GM21723 (cell line): ENCODE measurements around the gene OR2A2.

ENCODE experiments used
- ATAC-seq: cut with Tn5 transposase; IDR thresholded peaks from one replicate; pipeline ENCODE4 v1.9.1; 2021; ENCODE audit warnings: mild to moderate bottlenecking, moderate library complexity; ENCODE audit not compliant: unreplicated experiment

The OR2A2 gene

GRCh38 chr7:144134116-144134515, 24.7 kb downstream of the OR2A2 start:
- no peak for ATAC-seq

DNA sequence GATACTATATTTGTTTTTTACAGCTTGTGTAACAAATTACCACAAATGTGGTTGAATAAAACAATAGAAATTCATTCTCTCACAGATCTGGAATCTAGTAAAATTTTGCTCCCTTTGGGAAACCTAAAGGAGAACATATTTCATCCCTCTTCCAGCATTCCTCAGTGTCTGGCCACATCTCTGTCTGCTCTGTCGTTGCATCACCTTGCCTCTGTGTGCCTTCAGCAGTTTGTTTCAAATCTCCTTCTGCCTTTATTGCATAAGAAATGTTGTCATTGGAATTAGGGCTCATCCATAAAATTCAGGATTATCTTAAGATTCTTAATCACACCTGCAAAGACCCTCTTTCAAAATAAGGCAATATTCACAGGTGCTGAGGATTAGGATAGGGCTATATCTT, 28.1 kb downstream of the OR2A2 start:
- ATAC-seq: no peak

DNA sequence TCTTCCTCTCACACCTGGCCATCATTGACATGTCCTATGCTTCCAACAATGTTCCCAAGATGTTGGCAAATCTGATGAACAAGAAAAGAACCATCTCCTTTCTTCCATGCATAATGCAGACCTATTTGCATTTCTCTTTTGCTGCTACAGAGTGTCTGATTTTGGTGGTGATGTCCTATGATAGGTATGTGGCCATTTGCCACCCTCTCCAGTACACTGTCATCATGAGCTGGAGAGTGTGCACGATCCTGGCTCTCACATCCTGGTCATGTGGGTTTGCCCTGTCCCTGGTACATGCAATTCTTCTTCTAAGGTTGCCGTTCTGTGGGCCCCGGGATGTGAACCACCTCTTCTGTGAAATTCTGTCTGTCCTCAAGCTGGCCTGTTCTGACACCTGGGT, 32.8 kb downstream of the OR2A2 start:
- no peak for ATAC-seq

DNA sequence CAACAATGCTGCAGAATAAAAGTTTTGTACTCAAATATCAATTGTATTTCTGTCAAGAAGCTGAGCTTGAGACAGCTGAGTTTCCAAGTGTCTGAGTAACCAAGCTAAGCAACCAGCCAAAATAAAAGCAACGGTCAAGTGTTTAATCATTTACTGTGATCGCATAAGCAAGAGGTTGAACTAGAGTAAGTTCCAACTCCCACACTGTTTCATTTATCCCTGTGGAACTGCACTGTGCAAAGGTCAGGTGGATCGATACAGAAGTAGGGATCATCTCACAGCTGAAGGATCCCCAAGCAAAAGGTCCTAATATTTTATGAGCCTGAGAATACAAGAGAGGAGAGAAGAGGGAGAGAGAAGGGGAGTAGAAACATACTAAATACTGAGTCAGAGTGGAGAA, 35.0 kb downstream of the OR2A2 start:
- ATAC-seq: no peak

DNA sequence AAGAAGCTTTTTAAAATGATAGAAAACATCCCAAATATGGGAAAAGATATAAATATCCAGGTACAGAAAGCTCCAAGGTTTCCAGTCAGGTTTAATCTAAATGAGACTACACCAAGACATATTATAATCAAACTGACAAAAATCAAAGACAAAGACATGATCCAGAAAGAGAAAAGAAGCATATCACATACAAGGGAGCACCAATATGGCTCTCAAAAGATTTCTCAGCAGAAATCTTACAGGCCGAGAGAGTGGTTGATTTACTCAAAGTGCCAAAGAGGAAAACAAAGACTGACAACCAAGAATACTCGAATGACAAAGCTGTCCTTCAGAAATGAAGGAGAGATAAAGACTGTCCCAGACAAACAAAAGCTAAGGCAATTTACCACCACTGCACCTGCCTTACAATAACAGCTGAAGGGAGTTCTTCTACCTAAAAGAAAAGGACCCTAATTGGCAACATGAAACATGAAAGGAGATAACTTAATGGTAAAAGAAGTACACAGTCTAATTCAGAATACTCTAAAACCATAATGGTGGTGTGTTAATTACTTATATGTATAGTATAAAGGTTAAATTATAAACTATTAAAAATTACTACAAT, 38.9 kb downstream of the OR2A2 start:
- ATAC-seq: no peak

- ATAC-seq: no peak
Measured at GRCh38 chr7:144158861-144159260, 49.5 kb downstream of the OR2A2 start.
